HG03135 (cell line): Measurements from ENCODE around the gene PLEKHM3.
A peak's percentile ranks its signal among the peaks of the same experiment; 100 is the strongest.

Experiments used
- ATAC-seq: cut with Tn5 transposase; IDR thresholded peaks from one replicate; pipeline ENCODE4 v1.9.1; 2021; ENCODE audit warnings: mild to moderate bottlenecking, moderate library complexity; ENCODE audit not compliant: unreplicated experiment

PLEKHM3 gene, protein sequence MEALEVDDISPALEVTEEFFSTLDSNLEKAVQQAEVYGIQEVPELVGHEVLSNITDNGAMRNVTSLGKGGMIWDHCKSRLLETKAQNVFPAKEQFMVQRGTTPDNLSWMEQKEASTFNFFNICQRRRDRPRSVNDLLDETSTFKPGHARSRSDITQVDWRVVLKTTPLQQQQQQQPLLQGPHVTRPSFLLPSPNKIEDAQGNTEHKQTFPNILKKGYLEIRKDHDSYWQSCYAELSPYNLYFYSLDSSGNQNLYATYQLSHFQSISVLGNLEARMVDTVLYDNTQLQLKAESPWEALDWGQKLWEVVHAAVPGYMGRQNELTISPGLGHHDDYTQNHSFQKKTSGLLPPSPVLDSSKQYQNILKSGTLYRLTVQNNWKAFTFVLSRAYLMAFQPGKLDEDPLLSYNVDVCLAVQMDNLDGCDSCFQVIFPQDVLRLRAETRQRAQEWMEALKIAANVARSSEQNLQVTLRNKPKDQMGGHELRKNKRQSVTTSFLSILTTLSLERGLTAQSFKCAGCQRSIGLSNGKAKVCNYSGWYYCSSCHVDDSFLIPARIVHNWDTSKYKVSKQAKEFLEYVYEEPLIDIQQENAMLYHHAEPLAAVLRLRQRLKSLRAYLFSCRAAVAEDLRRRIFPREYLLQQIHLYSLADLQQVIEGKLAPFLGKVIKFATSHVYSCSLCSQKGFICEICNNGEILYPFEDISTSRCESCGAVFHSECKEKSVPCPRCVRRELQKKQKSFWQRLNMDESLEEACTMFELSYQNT

GRCh38 chr2:208025037-208025813 lies at the start of gene PLEKHM3:
TSS of gene PLEKHM3 (minus strand) at chr2:208025527. CDS start at chr2:208001639, 23,888 bp downstream.
- ATAC-seq: peak; percentile 91

DNA sequence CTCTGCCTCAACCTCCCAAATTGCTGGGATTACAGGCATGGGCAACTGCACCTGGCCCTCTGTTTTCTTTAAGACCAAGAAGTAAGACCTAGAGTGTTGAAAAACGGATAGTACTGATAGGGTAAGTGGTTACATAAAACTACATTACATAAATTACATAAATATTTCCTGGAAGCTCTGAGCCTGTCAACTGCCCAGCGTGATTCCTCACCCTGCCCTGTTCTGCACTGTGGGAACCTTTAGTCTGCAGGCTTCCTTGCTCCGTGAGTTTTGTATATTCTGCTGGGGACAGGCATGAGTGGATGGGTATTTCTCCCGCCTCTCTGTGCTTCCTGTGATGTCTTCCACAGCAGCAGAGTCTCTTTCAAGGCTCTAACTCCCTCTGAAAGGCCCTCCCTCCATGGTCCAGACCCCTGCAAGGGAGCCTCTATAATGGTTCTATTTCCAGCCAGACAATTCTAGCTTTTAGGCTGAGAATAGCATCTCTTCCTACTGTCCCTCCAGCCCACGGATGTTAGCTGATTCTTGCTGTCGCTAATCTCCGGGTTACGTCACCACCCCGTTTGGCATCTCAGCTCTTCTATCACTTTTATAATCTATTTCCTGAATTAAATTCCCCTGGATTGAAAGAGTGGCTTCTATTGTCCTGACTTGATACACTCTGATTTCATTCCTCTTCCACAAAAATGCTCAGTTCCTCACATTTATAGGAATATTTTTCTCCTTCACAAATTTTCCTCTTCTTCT lies 49.5 kb upstream of the PLEKHM3 start:
- ATAC-seq: no peak

DNA sequence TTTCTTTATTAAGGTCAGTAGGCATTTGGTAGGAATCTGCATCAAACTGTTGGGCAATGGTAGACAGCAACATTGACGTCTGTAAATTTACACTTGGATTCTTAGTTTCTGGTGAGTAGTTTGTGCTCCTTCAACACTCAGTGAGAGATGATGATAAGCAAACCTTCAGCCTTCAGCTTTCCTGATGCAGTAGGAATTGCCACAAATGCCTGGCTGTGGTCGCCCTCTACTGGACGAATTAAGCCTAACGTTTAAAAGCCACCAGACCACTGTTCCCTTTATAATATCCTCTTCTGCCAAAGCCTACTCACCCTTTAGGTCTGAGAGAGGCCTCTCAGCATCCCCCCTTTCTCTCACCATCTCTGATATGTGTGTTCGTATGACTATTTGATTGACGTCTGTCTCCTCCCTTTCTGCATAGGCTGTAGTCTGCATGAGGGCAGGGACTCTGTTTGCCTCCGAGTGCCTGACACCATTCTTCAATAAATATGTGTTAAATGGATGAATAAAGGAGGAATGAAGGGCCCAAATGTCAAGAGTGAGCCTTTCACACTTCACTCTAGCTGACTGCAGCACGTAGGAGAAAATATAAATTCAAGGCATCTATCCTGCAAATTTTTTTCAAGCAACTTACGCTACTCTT lies 47.0 kb upstream of the PLEKHM3 start:
- ATAC-seq: peak; percentile 68

DNA sequence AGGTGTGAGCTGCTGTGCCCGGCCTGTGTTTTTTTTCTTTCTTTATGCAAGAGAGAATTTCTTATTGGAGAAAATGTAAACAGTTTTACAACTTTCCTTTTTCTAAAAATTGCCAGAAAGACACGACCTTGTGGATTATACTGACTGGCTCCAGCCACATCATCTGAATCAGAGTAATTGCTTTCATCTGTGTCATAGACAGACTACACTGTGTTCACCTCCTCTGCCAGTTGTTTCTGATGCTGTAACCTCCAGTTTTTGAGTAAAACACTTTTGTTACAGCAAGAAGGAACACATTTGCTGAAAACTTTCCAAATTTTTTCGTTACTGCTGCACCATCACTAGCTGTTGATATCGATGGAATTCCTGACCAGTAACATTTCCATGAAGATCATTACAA lies 43.9 kb upstream of the PLEKHM3 start:
- ATAC-seq: no peak

GRCh38 chr2:208066016-208066415 lies 40.7 kb upstream of the PLEKHM3 start:
- no peak for ATAC-seq

- ATAC-seq: no peak
Observed at GRCh38 chr2:208065476-208065875, 40.1 kb upstream of the PLEKHM3 start.

- peak; percentile 92 for ATAC-seq
Observed at GRCh38 chr2:208064220-208064961, 39.1 kb upstream of the PLEKHM3 start.

DNA sequence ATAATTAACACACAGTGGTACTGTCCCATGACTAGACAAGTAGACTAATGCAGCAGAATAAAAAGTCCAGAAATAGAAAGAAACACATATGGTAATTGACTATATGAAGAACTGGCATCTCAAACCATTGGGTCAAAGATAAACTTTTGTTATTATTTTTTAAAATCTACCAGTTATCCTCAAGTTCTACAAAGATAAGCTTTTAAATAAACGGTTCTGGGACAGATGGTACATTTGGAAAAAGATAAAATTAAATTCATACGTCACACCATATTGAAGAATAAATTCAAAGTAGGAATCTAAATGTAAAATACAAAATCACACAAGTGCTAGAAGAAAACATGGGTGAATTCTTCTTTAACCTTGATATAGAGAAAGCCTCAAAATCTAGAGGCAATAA lies 37.6 kb upstream of the PLEKHM3 start:
- no peak for ATAC-seq

DNA sequence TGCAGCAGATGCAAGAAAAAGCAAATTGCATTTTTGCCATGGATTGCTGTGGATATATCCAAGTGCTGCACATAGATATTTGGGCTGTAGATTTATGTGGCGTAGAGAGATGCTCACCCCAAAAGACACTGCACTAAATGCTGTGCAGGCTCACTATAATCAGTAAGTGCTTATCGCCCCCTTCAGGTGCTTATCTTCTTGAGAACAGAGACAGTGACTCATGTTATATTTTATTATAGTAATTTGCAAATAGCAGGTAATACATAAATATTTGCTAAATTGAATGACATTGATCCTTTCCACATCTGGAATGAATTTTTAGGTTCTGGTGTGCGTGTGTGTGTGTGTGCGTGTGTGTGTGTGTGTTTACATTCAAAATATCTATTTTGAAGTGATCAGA lies 36.8 kb upstream of the PLEKHM3 start:
- no peak for ATAC-seq

DNA sequence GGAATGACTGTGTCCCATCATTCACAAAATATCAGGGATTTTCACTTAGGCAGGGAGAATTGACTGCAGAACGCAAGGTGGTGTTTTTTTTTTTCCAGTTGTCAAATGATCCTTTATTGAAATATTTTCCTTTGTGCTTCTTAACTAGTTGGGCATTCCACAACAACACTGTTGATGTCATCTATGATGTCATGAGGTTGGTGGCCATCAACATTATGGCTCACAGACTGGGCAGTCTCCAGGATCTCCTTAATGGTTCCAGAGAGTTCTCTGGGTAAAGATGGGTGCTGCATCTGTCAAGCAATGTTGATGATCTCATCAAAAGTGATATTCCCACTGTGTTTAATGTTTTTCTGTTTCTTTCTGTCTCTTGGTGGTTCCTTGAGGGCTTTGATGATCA lies 31.8 kb upstream of the PLEKHM3 start:
- no peak for ATAC-seq

DNA sequence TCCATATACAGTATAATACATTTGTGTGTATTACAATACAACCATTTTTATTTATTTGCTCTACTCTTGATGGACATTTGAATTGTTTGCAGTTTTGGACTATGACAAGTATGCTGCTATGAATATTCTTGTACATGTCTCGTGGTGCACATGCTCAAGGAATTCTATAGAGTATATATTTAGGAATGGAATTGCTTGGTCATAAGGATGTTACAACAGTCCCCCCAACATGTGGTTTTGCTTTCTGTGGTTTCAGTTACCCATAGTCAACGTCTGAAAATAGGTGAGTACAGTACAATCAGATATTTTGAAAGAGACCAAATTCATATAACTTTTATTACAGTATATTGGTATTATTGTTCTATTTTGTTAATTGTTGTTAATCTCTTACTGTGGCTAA lies 24.1 kb upstream of the PLEKHM3 start:
- no peak for ATAC-seq

DNA sequence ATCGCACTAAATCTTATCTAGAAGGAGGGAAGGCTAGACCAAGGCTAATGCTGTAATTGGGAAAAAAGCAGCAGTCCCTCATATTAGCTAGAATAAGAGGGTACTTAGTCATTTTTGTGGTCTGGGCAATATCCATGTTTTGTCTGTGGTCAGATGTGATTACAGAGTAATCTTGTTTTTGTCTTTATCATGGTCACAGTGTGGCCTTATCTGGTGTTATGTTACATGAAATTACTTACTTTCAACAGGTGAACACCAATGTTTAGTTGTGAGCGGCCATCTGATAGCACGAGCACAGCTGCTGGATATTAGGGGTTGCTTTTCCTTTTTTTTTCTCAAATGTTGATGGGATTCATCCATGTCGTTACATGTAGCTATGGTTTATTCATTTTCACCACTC lies 23.7 kb upstream of the PLEKHM3 start:
- no peak for ATAC-seq

- no peak for ATAC-seq
Observed at GRCh38 chr2:208047840-208048239, 22.5 kb upstream of the PLEKHM3 start.

DNA sequence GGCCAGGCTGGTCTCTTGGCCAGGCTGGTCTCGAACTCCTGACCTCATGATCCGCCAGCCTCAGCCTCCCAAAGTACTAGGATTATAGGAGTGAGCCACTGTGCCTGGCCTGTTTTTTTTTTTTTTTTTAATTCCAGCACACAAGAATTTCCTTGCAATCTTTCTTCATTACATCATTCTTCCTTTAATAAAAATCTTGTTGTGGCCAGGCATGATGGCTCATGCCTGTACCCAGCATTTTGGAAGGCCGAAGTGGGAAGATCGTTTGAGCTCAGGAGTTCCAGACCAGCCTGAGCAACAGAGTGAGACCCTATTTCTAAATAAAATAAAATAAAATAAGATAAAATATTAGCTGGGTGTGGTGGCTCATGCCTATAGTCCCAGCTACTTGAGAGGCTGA lies 21.4 kb upstream of the PLEKHM3 start:
- ATAC-seq: no peak

- ATAC-seq: no peak
Observed at GRCh38 chr2:208042450-208042849, 17.1 kb upstream of the PLEKHM3 start.

DNA sequence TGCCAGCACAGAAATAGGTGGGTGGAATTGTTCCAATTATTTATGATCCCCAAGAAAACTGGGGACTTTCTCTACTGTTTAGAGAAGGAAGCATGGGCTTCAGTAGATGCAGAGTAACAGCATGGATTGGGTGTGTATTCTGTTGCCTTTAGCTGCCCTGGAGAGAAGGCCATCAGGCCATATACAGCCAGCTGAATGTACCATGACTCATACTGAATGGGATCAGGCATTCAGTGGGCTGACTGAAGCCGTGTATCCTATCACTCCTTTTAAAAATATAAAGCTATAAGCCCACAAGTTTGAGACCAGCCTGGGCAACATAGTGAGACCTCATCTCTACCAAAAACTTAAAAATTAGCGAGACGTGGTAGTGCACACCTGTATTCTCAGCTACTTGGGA lies 16.7 kb upstream of the PLEKHM3 start:
- no peak for ATAC-seq

GRCh38 chr2:208040199-208041171 lies 15.2 kb upstream of the PLEKHM3 start:
- peak; percentile 83 for ATAC-seq

DNA sequence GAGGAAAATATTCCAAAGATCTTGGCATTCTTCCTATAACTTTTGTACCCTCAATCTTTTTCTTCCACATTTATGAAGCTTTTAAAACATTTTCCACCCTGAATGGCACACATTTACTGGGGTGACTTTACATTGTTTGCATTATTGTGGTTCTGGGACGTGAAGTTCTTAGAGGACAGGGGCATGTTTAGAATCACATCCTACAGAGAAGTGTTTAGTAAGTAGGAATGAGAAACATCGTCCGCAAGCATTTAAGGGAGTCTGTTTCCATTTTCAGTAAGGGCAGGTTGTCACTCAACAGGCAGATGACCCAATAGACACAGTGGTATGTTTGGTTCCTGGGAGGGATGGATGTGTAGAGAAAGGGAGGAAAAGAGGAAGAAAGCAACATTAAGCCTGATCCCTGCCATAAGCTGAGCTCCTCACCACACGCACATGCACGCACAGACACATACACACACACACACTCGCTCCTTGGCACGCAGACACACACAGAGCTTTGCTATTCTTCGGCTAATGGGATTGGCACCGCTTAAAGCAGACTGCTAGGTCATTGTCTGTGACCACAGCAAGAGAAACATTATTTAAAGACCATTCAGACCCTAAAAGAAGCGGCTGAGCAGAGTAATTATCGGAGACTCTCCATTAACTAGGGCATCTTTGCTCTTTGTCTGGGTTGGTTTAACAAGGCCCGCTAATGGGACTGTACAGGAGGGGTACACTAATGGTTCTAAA lies 14.2 kb upstream of the PLEKHM3 start:
- no peak for ATAC-seq
